Measurements from ENCODE around the gene GAK.

The GAK gene

DNA sequence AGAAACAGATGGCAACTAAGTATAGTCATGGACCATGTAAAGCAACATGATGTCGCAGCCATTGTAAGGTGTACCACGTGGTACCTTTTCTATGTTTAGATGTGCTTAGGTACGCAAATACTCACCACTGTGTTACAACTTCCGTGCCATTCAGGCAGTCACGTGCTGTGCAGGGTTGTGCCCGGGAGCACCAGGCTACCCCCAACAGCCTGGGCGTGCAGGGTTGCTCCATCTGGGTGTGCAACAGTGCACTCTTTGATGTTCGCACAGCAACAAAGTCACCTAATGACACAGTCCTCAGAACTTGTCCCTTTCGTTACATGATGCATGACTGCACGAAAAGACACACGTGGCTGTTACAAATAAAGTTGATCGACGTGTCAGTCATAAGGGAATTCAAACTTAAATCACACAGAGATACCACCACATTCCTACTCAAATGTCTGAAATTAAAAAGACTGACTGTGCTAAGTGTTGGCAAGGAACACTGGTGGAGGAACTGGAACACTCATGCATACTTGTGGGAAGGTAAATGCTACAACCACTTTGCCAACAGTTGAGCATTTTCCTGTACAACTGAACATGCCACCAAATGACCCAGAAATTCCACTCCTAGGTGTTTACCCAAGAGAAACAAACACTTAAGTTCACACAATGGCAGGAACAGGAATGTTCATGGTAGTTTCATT lies 130.5 kb downstream of the GAK start:
- no peak for DNase-seq

Data from NCI-H2171 treated with DMSO at 0.1 percent for 48 hours (cell line).